Measurements from ENCODE around the gene PERP. TPM values are rescaled to one million over a fixed set of nuclear protein-coding genes. Genes with fewer than 3 reads are reported as not detected.

Gene PERP
- total and polyA plus RNA-seq, 11 donors, result 41.0 to 73.4 (median 53.6) TPM

GRCh38 chr6:138117376-138117914 is 10.2 kb upstream of the PERP start:
- Histone ChIP-seq H3K4me1 (peaks cover 0 to 6% (median 0%) of the 10 kb centered on the region in 12 donors), H3K27me3 (peaks cover 0 to 10% (median 0%) of the 10 kb centered on the region in 9 donors), H3K9me3 (no peaks in the 10 kb centered on the region), H3K36me3 (no peaks in the 10 kb centered on the region), H3K27ac (no peak overlapping the region), H3K4me3 (no peak overlapping the region)
- intact Hi-C loops (cut with DNase I), result loop anchor here (2.0 to 10.0 kb wide), 21 partner anchors 160 to 650 kb away; partner anchors contain the start of gene HEBP2 (in 7 of the 10)
- WGBS, 4 donors, result 89 to 93% (median 90%) methylated on average over 8 of the region's 8 CpGs
- TF ChIP-seq CTCF (IDR thresholded peaks at IDR 0.05) (no peak), POLR2A (IDR thresholded peaks at IDR 0.05) (no peak)
- DNase-seq (no peak), ATAC-seq (no peak)

- H3K27me3 ChIP-seq, result peaks cover 0 to 10% (median 0%) of the 10 kb centered on the region in 9 donors
- H3K27ac ChIP-seq, result no peak overlapping the region
- ATAC-seq (no peak), DNase-seq (no peak)
- H3K9me3 ChIP-seq, result no peaks in the 10 kb centered on the region
- H3K4me1 ChIP-seq, result peaks cover 0 to 6% (median 0%) of the 10 kb centered on the region in 12 donors
- WGBS, 4 donors, result 69 to 73% (median 72%) methylated on average over 3 of the region's 3 CpGs
- intact Hi-C loops (cut with DNase I), result loop anchor here (1.0 to 10.0 kb wide), 22 partner anchors 161 to 651 kb away; partner anchors contain the start of gene HEBP2 (in 8 of the 10)
- no peaks in the 10 kb centered on the region for H3K36me3 ChIP-seq
- H3K4me3 ChIP-seq, result no peak overlapping the region
- no peak for TF ChIP-seq CTCF (IDR thresholded peaks at IDR 0.05)
- TF ChIP-seq POLR2A (IDR thresholded peaks at IDR 0.05), result no peak
Measured at GRCh38 chr6:138116661-138116999, 9.4 kb upstream of the PERP start.

GRCh38 chr6:138115877-138116660 is 8.8 kb upstream of the PERP start:
- Histone ChIP-seq H3K36me3 (no peaks in the 10 kb centered on the region), H3K4me1 (peaks cover 0 to 6% (median 0%) of the 10 kb centered on the region in 12 donors), H3K9me3 (no peaks in the 10 kb centered on the region), H3K27ac (no peak overlapping the region), H3K27me3 (peaks cover 0 to 10% (median 0%) of the 10 kb centered on the region in 9 donors), H3K4me3 (no peak overlapping the region)
- ATAC-seq, result peak; percentile 63 to 88 (median 85)
- DNase-seq, result peak; percentile 24 to 63 (median 50)
- TF ChIP-seq CTCF (IDR thresholded peaks at IDR 0.05), result peak; percentile 66 to 85 (median 74)
- TF ChIP-seq POLR2A (IDR thresholded peaks at IDR 0.05), result no peak
- 22 to 24% (median 23%) methylated on average over 13 of the region's 13 CpGs for WGBS, 4 donors
- intact Hi-C loops (cut with DNase I), result loop anchor here (1.0 to 10.0 kb wide), 22 partner anchors 161 to 651 kb away; partner anchors contain the start of gene HEBP2 (in 8 of the 10)

DNA sequence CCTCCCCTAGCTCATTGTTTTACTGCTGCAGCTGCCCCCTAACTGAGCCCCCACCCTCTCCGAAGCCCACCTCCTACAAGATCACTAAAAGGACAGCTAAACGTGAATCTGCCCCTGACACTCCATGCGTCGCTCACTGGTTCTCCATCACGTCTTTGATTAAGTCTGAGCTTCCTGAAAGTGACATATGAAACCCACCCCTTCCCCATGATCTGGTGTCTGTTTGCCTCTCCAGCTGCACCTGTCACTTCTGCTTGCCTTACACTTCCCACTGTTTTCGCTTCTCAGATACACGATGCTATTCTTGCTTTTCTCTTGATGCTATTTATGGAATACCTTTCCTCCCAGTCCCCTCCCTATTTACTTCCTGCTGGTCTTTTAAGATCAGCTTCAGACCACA is 8.0 kb upstream of the PERP start:
- intact Hi-C loops (cut with DNase I), result loop anchor here (2.0 to 10.0 kb wide), 17 partner anchors 162 to 652 kb away; partner anchors contain the start of gene HEBP2 (in 7 of the 10)
- no peak overlapping the region for H3K27ac ChIP-seq
- no peak overlapping the region for H3K4me3 ChIP-seq
- WGBS, 4 donors, result 25 to 34% (median 34%) methylated on average over 7 of the region's 7 CpGs
- no peak for TF ChIP-seq POLR2A (IDR thresholded peaks at IDR 0.05)
- TF ChIP-seq CTCF (IDR thresholded peaks at IDR 0.05), result no peak
- no peaks in the 10 kb centered on the region for H3K36me3 ChIP-seq
- ATAC-seq, result no peak
- H3K9me3 ChIP-seq, result no peaks in the 10 kb centered on the region
- H3K27me3 ChIP-seq, result peaks cover 0 to 10% (median 0%) of the 10 kb centered on the region in 9 donors
- H3K4me1 ChIP-seq, result peaks cover 0 to 6% (median 0%) of the 10 kb centered on the region in 12 donors
- no peak for DNase-seq
